ENCODE results near the gene RAB1B. TPM values are rescaled to one million over a fixed set of nuclear protein-coding genes. Genes with fewer than 3 reads are reported as not detected.
A peak's percentile ranks its signal among the peaks of the same experiment; 100 is the strongest.
"Not testable (repeated sequence)": the region's sequence is repeated elsewhere in the genome, so short reads cannot be mapped to it uniquely, and the experiment has no call there.

Gene RAB1B
- total and polyA plus RNA-seq, 2 experiments from 2014 or later, result 17.3 to 103 TPM

- no peaks in the 10 kb centered on the region for H3K4me1 ChIP-seq (ENCODE audit: low read depth)
- H3K27me3 ChIP-seq, result no peaks in the 10 kb centered on the region
- TF ChIP-seq CTCF (IDR thresholded peaks at IDR 0.05; ENCODE audit: low read depth, low read length), result no peak
- no peaks in the 10 kb centered on the region for H3K9me3 ChIP-seq (ENCODE audit: low read depth)
- H3K36me3 ChIP-seq, result peaks cover under 1% of the 10 kb centered on the region
- no peak overlapping the region for H3K27ac ChIP-seq
- no peak overlapping the region for H3K4me3 ChIP-seq
- DNase-seq (ENCODE audit: low read depth in 1 of 2, low spot score in 1 of 2), result no peak
These were observed 20.6 kb upstream of the RAB1B start for GRCh38 chr11:66247801-66248200.

- DNase-seq (ENCODE audit: low read depth in 1 of 2, low spot score in 1 of 2), result no peak
- H3K27me3 ChIP-seq, result no peaks in the 10 kb centered on the region
- no peak overlapping the region for H3K27ac ChIP-seq
- no peak for TF ChIP-seq CTCF (IDR thresholded peaks at IDR 0.05; ENCODE audit: low read depth, low read length)
- H3K4me3 ChIP-seq, result no peak overlapping the region
- H3K36me3 ChIP-seq, result no peaks in the 10 kb centered on the region
- no peaks in the 10 kb centered on the region for H3K4me1 ChIP-seq (ENCODE audit: low read depth)
- no peaks in the 10 kb centered on the region for H3K9me3 ChIP-seq (ENCODE audit: low read depth)
These were observed 19.5 kb upstream of the RAB1B start for GRCh38 chr11:66248903-66249302.

GRCh38 chr11:66251809-66252208 is 16.6 kb upstream of the RAB1B start:
- no peak for TF ChIP-seq CTCF (IDR thresholded peaks at IDR 0.05; ENCODE audit: low read depth, low read length)
- Histone ChIP-seq H3K4me3 (no peak overlapping the region), H3K27me3 (no peaks in the 10 kb centered on the region), H3K4me1 (ENCODE audit: low read depth) (no peaks in the 10 kb centered on the region), H3K27ac (no peak overlapping the region), H3K9me3 (ENCODE audit: low read depth) (no peaks in the 10 kb centered on the region), H3K36me3 (no peaks in the 10 kb centered on the region)
- no peak for DNase-seq (ENCODE audit: low read depth in 1 of 2, low spot score in 1 of 2)

- H3K4me1 ChIP-seq (ENCODE audit: low read depth); H3K27me3 ChIP-seq; H3K4me3 ChIP-seq; H3K36me3 ChIP-seq; DNase-seq (ENCODE audit: low read depth in 1 of 2, low spot score in 1 of 2); H3K27ac ChIP-seq; H3K9me3 ChIP-seq (ENCODE audit: low read depth): not testable (repeated sequence)
These were observed 15.4 kb upstream of the RAB1B start for GRCh38 chr11:66253081-66253480.

- H3K27ac ChIP-seq, result peak overlapping the region; percentile 73
These were observed 10.0 kb upstream of the RAB1B start for GRCh38 chr11:66258473-66258893.

GRCh38 chr11:66259225-66259624 is 9.2 kb upstream of the RAB1B start:
- Histone ChIP-seq H3K27me3 (no peaks in the 10 kb centered on the region), H3K36me3 (no peaks in the 10 kb centered on the region), H3K4me1 (ENCODE audit: low read depth) (peaks cover 6% of the 10 kb centered on the region), H3K4me3 (no peak overlapping the region), H3K27ac (no peak overlapping the region), H3K9me3 (ENCODE audit: low read depth) (no peaks in the 10 kb centered on the region)
- DNase-seq (ENCODE audit: low read depth in 1 of 2, low spot score in 1 of 2), result no peak
- TF ChIP-seq CTCF (IDR thresholded peaks at IDR 0.05; ENCODE audit: low read depth, low read length), result no peak

More at GRCh38 chr11:66258473-66258893, 10.0 kb upstream of the RAB1B start:
- H3K36me3 ChIP-seq, result no peaks in the 10 kb centered on the region
- H3K9me3 ChIP-seq (ENCODE audit: low read depth), result no peaks in the 10 kb centered on the region
- no peaks in the 10 kb centered on the region for H3K27me3 ChIP-seq
- H3K4me1 ChIP-seq (ENCODE audit: low read depth), result peaks cover 6% of the 10 kb centered on the region
- TF ChIP-seq CTCF (IDR thresholded peaks at IDR 0.05; ENCODE audit: low read depth, low read length), result no peak
- no peak for DNase-seq (ENCODE audit: low read depth in 1 of 2, low spot score in 1 of 2)
- peak overlapping the region; percentile 72 for H3K4me3 ChIP-seq

All from cardiac muscle cell (in vitro differentiated cells and primary cell).